Measurements from ENCODE around the gene NMT1.

DNA sequence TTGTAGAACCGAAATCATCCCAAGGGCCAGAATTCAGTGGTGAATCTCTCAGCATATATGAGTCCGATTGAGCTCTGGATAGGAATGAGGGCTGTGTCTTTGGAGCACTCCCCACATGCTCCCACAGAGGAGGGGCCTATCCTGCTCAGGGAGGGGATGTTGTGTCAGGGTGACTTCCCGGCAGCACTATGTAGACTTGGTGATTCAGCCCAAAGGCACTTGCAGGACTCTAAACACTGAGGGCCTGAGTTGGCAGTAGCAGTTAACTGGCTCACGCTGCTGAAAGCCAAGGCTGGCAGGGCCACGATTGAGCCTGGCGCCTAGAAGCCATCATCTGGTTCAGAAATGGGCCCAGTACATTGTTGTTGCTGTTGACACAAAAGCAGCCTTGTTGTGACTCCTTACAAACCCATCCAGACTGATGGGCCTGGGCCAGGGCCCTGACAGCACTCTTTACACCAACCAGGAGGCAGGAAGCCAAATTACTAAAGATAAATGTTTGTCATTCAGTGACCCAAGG is 31.9 kb downstream of the NMT1 start:
- TF ChIP-seq, protein P1, sequence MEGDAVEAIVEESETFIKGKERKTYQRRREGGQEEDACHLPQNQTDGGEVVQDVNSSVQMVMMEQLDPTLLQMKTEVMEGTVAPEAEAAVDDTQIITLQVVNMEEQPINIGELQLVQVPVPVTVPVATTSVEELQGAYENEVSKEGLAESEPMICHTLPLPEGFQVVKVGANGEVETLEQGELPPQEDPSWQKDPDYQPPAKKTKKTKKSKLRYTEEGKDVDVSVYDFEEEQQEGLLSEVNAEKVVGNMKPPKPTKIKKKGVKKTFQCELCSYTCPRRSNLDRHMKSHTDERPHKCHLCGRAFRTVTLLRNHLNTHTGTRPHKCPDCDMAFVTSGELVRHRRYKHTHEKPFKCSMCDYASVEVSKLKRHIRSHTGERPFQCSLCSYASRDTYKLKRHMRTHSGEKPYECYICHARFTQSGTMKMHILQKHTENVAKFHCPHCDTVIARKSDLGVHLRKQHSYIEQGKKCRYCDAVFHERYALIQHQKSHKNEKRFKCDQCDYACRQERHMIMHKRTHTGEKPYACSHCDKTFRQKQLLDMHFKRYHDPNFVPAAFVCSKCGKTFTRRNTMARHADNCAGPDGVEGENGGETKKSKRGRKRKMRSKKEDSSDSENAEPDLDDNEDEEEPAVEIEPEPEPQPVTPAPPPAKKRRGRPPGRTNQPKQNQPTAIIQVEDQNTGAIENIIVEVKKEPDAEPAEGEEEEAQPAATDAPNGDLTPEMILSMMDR (conservative IDR thresholded peaks at IDR 0.05): no peak
- no peak for TF ChIP-seq EZH2 (IDR thresholded peaks at IDR 0.05; ENCODE audit: low read depth)
